GM23338 (cell line): ENCODE results near the gene RTL1. TPM values are rescaled to one million over a fixed set of nuclear protein-coding genes. Genes with fewer than 3 reads are reported as not detected.

Experiments used
- ATAC-seq: fragments of 200-7000 bp; cut with Tn5 transposase; 3 replicates; pipeline ENCODE4 v1.9.1; 2020
- DNase-seq: peaks from one replicate; pipeline ENCODE4 v3.0.0-alpha.2; 2015; ENCODE audit warnings: low spot score
- H2AFZ ChIP-seq: fragments of 200-600 bp; sonication (generic); 2 replicates; pipeline ENCODE4 v1.8.0; 2016; ENCODE audit warnings: antibody characterized with exemption, mild to moderate bottlenecking, moderate library complexity
- H3F3A ChIP-seq: fragments of 200-600 bp; sonication (generic); replicated peaks from 2 replicates; pipeline ENCODE4 v1.8.0; 2017; ENCODE audit warnings: antibody characterized with exemption, mixed run types, low read depth
- H3K27ac ChIP-seq: fragments of 200-600 bp; sonication (generic); 2 replicates; pipeline ENCODE4 v1.6.1; 2016; ENCODE audit warnings: low read depth
- H3K27me3 ChIP-seq: fragments of 200-600 bp; sonication (generic); 2 replicates; pipeline ENCODE4 v1.8.0; 2016; ENCODE audit warnings: mild to moderate bottlenecking, mixed run types, moderate library complexity; ENCODE audit not compliant: insufficient read depth
- H3K36me3 ChIP-seq: fragments of 200-600 bp; sonication (generic); 2 replicates; pipeline ENCODE4 v1.8.0; 2016; ENCODE audit warnings: mild to moderate bottlenecking; ENCODE audit not compliant: insufficient read depth
- H3K4me1 ChIP-seq: fragments of 200-600 bp; sonication (generic); 2 replicates; pipeline ENCODE4 v1.8.0; 2016; ENCODE audit warnings: mild to moderate bottlenecking, moderate library complexity; ENCODE audit not compliant: insufficient read depth
- H3K4me2 ChIP-seq: fragments of 200-600 bp; sonication (generic); 2 replicates; pipeline ENCODE4 v1.7.1; 2017; ENCODE audit warnings: mixed run types
- H3K4me3 ChIP-seq: fragments of 200-600 bp; sonication (generic); 2 replicates; pipeline ENCODE4 v1.6.1; 2016; ENCODE audit warnings: mixed run types
- H3K79me2 ChIP-seq: fragments of 200-600 bp; sonication (generic); replicated peaks from 2 replicates; pipeline ENCODE4 v1.8.0; 2017; ENCODE audit warnings: mild to moderate bottlenecking; ENCODE audit not compliant: insufficient read depth
- H3K9me2 ChIP-seq: fragments of 200-600 bp; sonication (generic); 2 replicates; pipeline ENCODE4 v1.8.0; 2017; ENCODE audit not compliant: insufficient read depth
- H4K20me1 ChIP-seq: fragments of 200-600 bp; sonication (generic); replicated peaks from 2 replicates; pipeline ENCODE4 v1.8.0; 2017; ENCODE audit warnings: mild to moderate bottlenecking; ENCODE audit not compliant: insufficient read depth
- H3K27ac Mint-ChIP-seq: 2 replicates; pipeline ENCODE4 v1.8.0; 2020; ENCODE audit warnings: inconsistent platforms, mild to moderate bottlenecking, moderate library complexity, mixed read lengths
- H3K27me3 Mint-ChIP-seq: 3 replicates; pipeline ENCODE4 v1.8.0; 2022; ENCODE audit warnings: low read depth, mild to moderate bottlenecking, moderate library complexity, mixed read lengths, inconsistent platforms; ENCODE audit not compliant: insufficient read depth, poor library complexity
- H3K36me3 Mint-ChIP-seq: 3 replicates; pipeline ENCODE4 v1.8.0; 2021; ENCODE audit warnings: low read depth, mild to moderate bottlenecking, inconsistent platforms, moderate library complexity, mixed read lengths
- H3K4me1 Mint-ChIP-seq: 3 replicates; pipeline ENCODE4 v1.8.0; 2020; ENCODE audit warnings: mild to moderate bottlenecking, inconsistent platforms, mixed read lengths
- H3K4me3 Mint-ChIP-seq: 3 replicates; pipeline ENCODE4 v1.8.0; 2021; ENCODE audit warnings: moderate library complexity, mild to moderate bottlenecking, inconsistent platforms, mixed read lengths
- H3K9me3 Mint-ChIP-seq: 3 replicates; pipeline ENCODE4 v1.8.0; 2020; ENCODE audit warnings: moderate library complexity, mild to moderate bottlenecking, inconsistent platforms, mixed read lengths
- CREB1 ChIP-seq: fragments of 250-450 bp; sonication (Bioruptor Pico); IDR thresholded peaks from 2 replicates; pipeline ENCODE4 v1.5.0; 2020; ENCODE audit warnings: low read depth, mild to moderate bottlenecking, moderate library complexity
- NANOG ChIP-seq: IDR thresholded peaks from 2 replicates; pipeline ENCODE4 v1.6.1; 2016; ENCODE audit warnings: antibody characterized with exemption, borderline replicate concordance
- POLR2AphosphoS5 ChIP-seq: IDR thresholded peaks from 2 replicates; pipeline ENCODE4 v1.6.1; 2016; ENCODE audit warnings: antibody characterized with exemption, low read depth
- ZNF331 ChIP-seq: fragments of 250-450 bp; sonication (Bioruptor Pico); IDR thresholded peaks from 2 replicates; pipeline ENCODE4 v1.5.0; 2020; ENCODE audit warnings: low read depth, mild to moderate bottlenecking, moderate library complexity
- polyA plus RNA-seq: library from polyadenylated mRNA; unstranded; fragments of >200 nt; fragmentation: Nextera tagmentation; extraction: Ambion mirVana; gene quantifications from 2 replicates; pipeline ENCODE4 v1.2.1, GENCODE V29; 2016
- total RNA-seq: library from RNA; depleted of rRNA; stranded (reverse); fragments of >200 nt; shearing (Covaris generic); gene quantifications from 2 replicates; pipeline ENCODE4 v1.2.3, GENCODE V29; 2014
- TF ChIP-seq, protein P1 (sequence below): fragments of 250-450 bp; sonication (Bioruptor Pico); IDR thresholded peaks from 2 replicates; pipeline ENCODE4 v1.5.0; 2020; ENCODE audit warnings: mild to moderate bottlenecking, moderate library complexity
- TF ChIP-seq, protein P2 (sequence below): IDR thresholded peaks from one replicate; pipeline ENCODE4 v1.6.1; 2018; ENCODE audit warnings: antibody characterized with exemption; ENCODE audit not compliant: unreplicated experiment

Gene RTL1
- total and polyA plus RNA-seq, 2 experiments from 2014 or later, result not detected

DNA sequence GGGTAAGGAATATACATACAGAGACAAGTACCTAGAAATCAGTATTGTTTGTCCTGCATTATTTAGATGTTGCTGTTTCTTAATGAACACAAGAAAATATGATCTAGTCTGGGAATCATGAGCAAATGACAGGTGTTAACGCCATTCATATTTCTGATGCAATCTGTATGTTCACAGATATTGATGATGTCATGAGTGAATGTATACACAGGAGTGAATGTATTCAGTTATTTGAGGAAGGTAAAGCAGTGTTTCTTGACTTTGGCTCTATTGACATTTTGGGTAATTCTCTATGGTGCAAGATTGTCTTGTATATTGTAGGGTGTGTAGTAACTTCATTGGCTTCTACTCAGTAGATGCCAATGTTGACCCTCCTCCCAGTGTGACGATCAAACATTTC is 26.7 kb upstream of the RTL1 start (continued):
- TF ChIP-seq, protein P1, sequence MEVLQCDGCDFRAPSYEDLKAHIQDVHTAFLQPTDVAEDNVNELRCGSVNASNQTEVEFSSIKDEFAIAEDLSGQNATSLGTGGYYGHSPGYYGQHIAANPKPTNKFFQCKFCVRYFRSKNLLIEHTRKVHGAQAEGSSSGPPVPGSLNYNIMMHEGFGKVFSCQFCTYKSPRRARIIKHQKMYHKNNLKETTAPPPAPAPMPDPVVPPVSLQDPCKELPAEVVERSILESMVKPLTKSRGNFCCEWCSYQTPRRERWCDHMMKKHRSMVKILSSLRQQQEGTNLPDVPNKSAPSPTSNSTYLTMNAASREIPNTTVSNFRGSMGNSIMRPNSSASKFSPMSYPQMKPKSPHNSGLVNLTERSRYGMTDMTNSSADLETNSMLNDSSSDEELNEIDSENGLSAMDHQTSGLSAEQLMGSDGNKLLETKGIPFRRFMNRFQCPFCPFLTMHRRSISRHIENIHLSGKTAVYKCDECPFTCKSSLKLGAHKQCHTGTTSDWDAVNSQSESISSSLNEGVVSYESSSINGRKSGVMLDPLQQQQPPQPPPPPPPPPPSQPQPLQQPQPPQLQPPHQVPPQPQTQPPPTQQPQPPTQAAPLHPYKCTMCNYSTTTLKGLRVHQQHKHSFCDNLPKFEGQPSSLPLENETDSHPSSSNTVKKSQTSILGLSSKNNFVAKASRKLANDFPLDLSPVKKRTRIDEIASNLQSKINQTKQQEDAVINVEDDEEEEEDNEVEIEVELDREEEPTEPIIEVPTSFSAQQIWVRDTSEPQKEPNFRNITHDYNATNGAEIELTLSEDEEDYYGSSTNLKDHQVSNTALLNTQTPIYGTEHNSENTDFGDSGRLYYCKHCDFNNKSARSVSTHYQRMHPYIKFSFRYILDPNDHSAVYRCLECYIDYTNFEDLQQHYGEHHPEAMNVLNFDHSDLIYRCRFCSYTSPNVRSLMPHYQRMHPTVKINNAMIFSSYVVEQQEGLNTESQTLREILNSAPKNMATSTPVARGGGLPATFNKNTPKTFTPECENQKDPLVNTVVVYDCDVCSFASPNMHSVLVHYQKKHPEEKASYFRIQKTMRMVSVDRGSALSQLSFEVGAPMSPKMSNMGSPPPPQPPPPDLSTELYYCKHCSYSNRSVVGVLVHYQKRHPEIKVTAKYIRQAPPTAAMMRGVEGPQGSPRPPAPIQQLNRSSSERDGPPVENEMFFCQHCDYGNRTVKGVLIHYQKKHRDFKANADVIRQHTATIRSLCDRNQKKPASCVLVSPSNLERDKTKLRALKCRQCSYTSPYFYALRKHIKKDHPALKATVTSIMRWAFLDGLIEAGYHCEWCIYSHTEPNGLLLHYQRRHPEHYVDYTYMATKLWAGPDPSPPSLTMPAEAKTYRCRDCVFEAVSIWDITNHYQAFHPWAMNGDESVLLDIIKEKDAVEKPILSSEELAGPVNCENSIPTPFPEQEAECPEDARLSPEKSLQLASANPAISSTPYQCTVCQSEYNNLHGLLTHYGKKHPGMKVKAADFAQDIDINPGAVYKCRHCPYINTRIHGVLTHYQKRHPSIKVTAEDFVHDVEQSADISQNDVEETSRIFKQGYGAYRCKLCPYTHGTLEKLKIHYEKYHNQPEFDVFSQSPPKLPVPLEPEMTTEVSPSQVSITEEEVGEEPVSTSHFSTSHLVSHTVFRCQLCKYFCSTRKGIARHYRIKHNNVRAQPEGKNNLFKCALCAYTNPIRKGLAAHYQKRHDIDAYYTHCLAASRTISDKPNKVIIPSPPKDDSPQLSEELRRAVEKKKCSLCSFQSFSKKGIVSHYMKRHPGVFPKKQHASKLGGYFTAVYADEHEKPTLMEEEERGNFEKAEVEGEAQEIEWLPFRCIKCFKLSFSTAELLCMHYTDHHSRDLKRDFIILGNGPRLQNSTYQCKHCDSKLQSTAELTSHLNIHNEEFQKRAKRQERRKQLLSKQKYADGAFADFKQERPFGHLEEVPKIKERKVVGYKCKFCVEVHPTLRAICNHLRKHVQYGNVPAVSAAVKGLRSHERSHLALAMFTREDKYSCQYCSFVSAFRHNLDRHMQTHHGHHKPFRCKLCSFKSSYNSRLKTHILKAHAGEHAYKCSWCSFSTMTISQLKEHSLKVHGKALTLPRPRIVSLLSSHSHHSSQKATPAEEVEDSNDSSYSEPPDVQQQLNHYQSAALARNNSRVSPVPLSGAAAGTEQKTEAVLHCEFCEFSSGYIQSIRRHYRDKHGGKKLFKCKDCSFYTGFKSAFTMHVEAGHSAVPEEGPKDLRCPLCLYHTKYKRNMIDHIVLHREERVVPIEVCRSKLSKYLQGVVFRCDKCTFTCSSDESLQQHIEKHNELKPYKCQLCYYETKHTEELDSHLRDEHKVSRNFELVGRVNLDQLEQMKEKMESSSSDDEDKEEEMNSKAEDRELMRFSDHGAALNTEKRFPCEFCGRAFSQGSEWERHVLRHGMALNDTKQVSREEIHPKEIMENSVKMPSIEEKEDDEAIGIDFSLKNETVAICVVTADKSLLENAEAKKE (CRISPR knock-in tag), result no peak
- TF ChIP-seq ZNF331 (CRISPR knock-in tag) (no peak), POLR2AphosphoS5 (no peak), CREB1 (CRISPR knock-in tag) (no peak), NANOG (no peak)
- TF ChIP-seq, protein P2, sequence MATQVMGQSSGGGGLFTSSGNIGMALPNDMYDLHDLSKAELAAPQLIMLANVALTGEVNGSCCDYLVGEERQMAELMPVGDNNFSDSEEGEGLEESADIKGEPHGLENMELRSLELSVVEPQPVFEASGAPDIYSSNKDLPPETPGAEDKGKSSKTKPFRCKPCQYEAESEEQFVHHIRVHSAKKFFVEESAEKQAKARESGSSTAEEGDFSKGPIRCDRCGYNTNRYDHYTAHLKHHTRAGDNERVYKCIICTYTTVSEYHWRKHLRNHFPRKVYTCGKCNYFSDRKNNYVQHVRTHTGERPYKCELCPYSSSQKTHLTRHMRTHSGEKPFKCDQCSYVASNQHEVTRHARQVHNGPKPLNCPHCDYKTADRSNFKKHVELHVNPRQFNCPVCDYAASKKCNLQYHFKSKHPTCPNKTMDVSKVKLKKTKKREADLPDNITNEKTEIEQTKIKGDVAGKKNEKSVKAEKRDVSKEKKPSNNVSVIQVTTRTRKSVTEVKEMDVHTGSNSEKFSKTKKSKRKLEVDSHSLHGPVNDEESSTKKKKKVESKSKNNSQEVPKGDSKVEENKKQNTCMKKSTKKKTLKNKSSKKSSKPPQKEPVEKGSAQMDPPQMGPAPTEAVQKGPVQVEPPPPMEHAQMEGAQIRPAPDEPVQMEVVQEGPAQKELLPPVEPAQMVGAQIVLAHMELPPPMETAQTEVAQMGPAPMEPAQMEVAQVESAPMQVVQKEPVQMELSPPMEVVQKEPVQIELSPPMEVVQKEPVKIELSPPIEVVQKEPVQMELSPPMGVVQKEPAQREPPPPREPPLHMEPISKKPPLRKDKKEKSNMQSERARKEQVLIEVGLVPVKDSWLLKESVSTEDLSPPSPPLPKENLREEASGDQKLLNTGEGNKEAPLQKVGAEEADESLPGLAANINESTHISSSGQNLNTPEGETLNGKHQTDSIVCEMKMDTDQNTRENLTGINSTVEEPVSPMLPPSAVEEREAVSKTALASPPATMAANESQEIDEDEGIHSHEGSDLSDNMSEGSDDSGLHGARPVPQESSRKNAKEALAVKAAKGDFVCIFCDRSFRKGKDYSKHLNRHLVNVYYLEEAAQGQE, result no peak

DNA sequence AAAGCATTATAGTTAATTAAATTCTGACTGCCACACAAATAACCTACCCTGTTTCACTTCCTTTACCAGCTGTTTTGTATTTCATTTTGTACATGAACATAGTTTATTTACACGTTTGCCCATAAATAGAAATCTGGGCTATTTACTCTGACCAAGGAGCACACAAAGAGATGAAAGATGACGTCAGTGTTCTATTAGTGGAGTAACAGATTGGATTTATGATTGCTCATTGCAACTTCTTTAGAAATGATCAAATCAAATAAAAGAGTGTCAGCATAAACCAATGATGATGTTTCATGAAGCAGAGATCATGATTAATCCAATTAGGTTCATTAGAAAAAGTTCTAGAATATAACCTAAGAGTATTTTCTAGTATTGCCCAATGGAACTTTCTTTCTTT is 12.0 kb upstream of the RTL1 start:
- Mint-ChIP-seq H3K9me3 (no peaks in the 10 kb centered on the region), H3K4me3 (no peak overlapping the region), H3K27ac (no peak overlapping the region), H3K27me3 (no peaks in the 10 kb centered on the region), H3K4me1 (no peaks in the 10 kb centered on the region), H3K36me3 (no peaks in the 10 kb centered on the region)
- Histone ChIP-seq H3F3A (no peaks in the 10 kb centered on the region), H3K4me1 (no peaks in the 10 kb centered on the region), H3K36me3 (no peaks in the 10 kb centered on the region), H3K79me2 (no peaks in the 10 kb centered on the region), H4K20me1 (no peaks in the 10 kb centered on the region), H3K27ac (no peak overlapping the region), H2AFZ (no peak overlapping the region), H3K4me3 (no peak overlapping the region), H3K4me2 (no peak overlapping the region), H3K27me3 (no peaks in the 10 kb centered on the region), H3K9me2 (no peaks in the 10 kb centered on the region)
- DNase-seq (no peak), ATAC-seq (no peak)
- TF ChIP-seq, protein P2, result no peak
